ENCODE results near the gene NXPH3. TPM values are rescaled to one million over a fixed set of nuclear protein-coding genes. Genes with fewer than 3 reads are reported as not detected.

The NXPH3 gene
- total and polyA plus RNA-seq, 2 of the 13 experiments (the other 11 are each of a cell fraction or from before 2014, with no cell fraction given), result 0.04 to 0.58 TPM

DNA sequence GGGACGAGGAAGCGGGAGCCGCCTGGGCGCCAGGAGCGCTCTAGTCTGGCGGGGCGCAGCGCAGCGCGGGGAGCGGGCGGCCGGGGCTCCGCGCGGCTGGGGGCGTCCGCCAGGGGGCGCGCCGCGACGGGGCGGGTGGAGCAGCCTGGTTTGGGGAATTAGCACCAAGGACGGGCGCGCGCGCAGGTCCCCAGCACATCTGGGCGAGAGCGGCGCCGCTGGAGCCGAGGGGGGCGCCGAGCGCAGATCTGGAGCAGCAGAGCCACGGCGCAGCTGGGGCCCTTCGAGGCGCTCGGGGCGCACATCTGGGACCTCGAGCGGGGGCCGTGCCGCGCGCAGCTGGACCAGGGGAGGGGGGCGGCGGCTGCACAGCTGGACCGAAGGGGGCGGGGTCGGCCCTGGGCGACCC lies at the start of gene NXPH3 (continued):
- TF ChIP-seq, protein P1, sequence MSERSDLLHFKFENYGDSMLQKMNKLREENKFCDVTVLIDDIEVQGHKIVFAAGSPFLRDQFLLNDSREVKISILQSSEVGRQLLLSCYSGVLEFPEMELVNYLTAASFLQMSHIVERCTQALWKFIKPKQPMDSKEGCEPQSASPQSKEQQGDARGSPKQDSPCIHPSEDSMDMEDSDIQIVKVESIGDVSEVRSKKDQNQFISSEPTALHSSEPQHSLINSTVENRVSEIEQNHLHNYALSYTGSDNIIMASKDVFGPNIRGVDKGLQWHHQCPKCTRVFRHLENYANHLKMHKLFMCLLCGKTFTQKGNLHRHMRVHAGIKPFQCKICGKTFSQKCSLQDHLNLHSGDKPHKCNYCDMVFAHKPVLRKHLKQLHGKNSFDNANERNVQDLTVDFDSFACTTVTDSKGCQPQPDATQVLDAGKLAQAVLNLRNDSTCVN (CRISPR knock-in tag; IDR thresholded peaks at IDR 0.05; ENCODE audit: borderline replicate concordance), result no peak
- TF ChIP-seq ZNF296 (CRISPR knock-in tag; conservative IDR thresholded peaks at IDR 0.05) (no peak), ZFX (CRISPR knock-in tag; IDR thresholded peaks at IDR 0.05; ENCODE audit: low read depth) (peak; percentile 17; the same call in 1 of the 2 replicates), ZNF24 (IDR thresholded peaks at IDR 0.05) (no peak), ZNF788 (CRISPR knock-in tag; IDR thresholded peaks at IDR 0.05; ENCODE audit: borderline replicate concordance) (0 out of 2 replicates have a peak, but pooled peaks have one; percentile 4), THYN1 (CRISPR knock-in tag; IDR thresholded peaks at IDR 0.05; ENCODE audit: borderline replicate concordance, low read depth) (no peak), NFIB (CRISPR knock-in tag; IDR thresholded peaks at IDR 0.05; ENCODE audit: borderline replicate concordance) (no peak), FOXC1 (CRISPR knock-in tag; IDR thresholded peaks at IDR 0.05; ENCODE audit: borderline replicate concordance) (no peak), HDAC1 (CRISPR knock-in tag; IDR thresholded peaks at IDR 0.05) (no peak), ZNF737 (CRISPR knock-in tag; IDR thresholded peaks at IDR 0.05; ENCODE audit: borderline replicate concordance) (no peak), ZNF614 (CRISPR knock-in tag; IDR thresholded peaks at IDR 0.05; ENCODE audit: borderline replicate concordance) (no peak), SMC3 (IDR thresholded peaks at IDR 0.05; ENCODE audit: low read length) (no peak), ZNF841 (CRISPR knock-in tag; IDR thresholded peaks at IDR 0.05; ENCODE audit: borderline replicate concordance) (no peak), NR2F2 (IDR thresholded peaks at IDR 0.05; ENCODE audit: borderline replicate concordance, low read depth) (no peak), ZNF143 (CRISPR knock-in tag; IDR thresholded peaks at IDR 0.05) (no peak)
- TF ChIP-seq, protein P2, sequence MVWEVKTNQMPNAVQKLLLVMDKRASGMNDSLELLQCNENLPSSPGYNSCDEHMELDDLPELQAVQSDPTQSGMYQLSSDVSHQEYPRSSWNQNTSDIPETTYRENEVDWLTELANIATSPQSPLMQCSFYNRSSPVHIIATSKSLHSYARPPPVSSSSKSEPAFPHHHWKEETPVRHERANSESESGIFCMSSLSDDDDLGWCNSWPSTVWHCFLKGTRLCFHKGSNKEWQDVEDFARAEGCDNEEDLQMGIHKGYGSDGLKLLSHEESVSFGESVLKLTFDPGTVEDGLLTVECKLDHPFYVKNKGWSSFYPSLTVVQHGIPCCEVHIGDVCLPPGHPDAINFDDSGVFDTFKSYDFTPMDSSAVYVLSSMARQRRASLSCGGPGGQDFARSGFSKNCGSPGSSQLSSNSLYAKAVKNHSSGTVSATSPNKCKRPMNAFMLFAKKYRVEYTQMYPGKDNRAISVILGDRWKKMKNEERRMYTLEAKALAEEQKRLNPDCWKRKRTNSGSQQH (CRISPR knock-in tag; IDR thresholded peaks at IDR 0.05; ENCODE audit: low read depth), result no peak
- TF ChIP-seq, protein P3, sequence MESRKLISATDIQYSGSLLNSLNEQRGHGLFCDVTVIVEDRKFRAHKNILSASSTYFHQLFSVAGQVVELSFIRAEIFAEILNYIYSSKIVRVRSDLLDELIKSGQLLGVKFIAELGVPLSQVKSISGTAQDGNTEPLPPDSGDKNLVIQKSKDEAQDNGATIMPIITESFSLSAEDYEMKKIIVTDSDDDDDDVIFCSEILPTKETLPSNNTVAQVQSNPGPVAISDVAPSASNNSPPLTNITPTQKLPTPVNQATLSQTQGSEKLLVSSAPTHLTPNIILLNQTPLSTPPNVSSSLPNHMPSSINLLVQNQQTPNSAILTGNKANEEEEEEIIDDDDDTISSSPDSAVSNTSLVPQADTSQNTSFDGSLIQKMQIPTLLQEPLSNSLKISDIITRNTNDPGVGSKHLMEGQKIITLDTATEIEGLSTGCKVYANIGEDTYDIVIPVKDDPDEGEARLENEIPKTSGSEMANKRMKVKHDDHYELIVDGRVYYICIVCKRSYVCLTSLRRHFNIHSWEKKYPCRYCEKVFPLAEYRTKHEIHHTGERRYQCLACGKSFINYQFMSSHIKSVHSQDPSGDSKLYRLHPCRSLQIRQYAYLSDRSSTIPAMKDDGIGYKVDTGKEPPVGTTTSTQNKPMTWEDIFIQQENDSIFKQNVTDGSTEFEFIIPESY (CRISPR knock-in tag; IDR thresholded peaks at IDR 0.05), result no peak
- TF ChIP-seq, protein P4, sequence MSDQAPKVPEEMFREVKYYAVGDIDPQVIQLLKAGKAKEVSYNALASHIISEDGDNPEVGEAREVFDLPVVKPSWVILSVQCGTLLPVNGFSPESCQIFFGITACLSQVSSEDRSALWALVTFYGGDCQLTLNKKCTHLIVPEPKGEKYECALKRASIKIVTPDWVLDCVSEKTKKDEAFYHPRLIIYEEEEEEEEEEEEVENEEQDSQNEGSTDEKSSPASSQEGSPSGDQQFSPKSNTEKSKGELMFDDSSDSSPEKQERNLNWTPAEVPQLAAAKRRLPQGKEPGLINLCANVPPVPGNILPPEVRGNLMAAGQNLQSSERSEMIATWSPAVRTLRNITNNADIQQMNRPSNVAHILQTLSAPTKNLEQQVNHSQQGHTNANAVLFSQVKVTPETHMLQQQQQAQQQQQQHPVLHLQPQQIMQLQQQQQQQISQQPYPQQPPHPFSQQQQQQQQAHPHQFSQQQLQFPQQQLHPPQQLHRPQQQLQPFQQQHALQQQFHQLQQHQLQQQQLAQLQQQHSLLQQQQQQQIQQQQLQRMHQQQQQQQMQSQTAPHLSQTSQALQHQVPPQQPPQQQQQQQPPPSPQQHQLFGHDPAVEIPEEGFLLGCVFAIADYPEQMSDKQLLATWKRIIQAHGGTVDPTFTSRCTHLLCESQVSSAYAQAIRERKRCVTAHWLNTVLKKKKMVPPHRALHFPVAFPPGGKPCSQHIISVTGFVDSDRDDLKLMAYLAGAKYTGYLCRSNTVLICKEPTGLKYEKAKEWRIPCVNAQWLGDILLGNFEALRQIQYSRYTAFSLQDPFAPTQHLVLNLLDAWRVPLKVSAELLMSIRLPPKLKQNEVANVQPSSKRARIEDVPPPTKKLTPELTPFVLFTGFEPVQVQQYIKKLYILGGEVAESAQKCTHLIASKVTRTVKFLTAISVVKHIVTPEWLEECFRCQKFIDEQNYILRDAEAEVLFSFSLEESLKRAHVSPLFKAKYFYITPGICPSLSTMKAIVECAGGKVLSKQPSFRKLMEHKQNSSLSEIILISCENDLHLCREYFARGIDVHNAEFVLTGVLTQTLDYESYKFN (CRISPR knock-in tag; conservative IDR thresholded peaks at IDR 0.05), result no peak
- TF ChIP-seq, protein P5, sequence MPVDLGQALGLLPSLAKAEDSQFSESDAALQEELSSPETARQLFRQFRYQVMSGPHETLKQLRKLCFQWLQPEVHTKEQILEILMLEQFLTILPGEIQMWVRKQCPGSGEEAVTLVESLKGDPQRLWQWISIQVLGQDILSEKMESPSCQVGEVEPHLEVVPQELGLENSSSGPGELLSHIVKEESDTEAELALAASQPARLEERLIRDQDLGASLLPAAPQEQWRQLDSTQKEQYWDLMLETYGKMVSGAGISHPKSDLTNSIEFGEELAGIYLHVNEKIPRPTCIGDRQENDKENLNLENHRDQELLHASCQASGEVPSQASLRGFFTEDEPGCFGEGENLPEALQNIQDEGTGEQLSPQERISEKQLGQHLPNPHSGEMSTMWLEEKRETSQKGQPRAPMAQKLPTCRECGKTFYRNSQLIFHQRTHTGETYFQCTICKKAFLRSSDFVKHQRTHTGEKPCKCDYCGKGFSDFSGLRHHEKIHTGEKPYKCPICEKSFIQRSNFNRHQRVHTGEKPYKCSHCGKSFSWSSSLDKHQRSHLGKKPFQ (CRISPR knock-in tag; IDR thresholded peaks at IDR 0.05; ENCODE audit: insufficient replicate concordance), result peak; percentile 40
- TF ChIP-seq, protein P6, sequence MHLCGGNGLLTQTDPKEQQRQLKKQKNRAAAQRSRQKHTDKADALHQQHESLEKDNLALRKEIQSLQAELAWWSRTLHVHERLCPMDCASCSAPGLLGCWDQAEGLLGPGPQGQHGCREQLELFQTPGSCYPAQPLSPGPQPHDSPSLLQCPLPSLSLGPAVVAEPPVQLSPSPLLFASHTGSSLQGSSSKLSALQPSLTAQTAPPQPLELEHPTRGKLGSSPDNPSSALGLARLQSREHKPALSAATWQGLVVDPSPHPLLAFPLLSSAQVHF (CRISPR knock-in tag; IDR thresholded peaks at IDR 0.05), result no peak

All from HepG2 (cell line).